HCT116 (cell line): ENCODE results near the gene WNK2. TPM values are rescaled to one million over a fixed set of nuclear protein-coding genes. Genes with fewer than 3 reads are reported as not detected.

Experiments
- ATAC-seq: fragments of 200-7000 bp; cut with Tn5 transposase; 2 replicates; pipeline ENCODE4 v1.9.1; 2020; ENCODE audit warnings: mild to moderate bottlenecking, moderate library complexity
- BruUV-seq: library from RNA; stranded (reverse); fragments of 400-500 nt; replicated peaks from 2 replicates; lab custom pipeline; 2021; lab: Mats Ljungman, UMichigan
- CTCF ChIA-PET: fragments of 300-600 bp; sonication (Branson Sonifier 250); formaldehyde crosslinking; loops from one replicate; lab custom pipeline; 2021; ENCODE audit warnings: antibody characterized with exemption; lab: Charles Lee
- POLR2A ChIA-PET: fragments of 300-600, 350-600 bp; sonication (Branson Sonifier 250); formaldehyde crosslinking; loops from one replicate; lab custom pipeline; 2021; ENCODE audit warnings: antibody characterized with exemption; lab: Charles Lee
- RAD21 ChIA-PET, 2 experiments: fragments of 300-600 bp; sonication (Branson Sonifier 250); formaldehyde crosslinking; loops; one replicate each; lab custom pipeline; 2023; ENCODE audit warnings: low total read pairs in 2 of 2; ENCODE audit not compliant: uncharacterized antibody in 2 of 2, unreplicated experiment in 2 of 2, low non-redundant PET in 1 of 2; lab: Charles Lee
- DNase-seq: peaks from one replicate; pipeline ENCODE4 v3.0.0-alpha.2; 2010; ENCODE audit warnings: low read depth, low spot score
- H2AFZ ChIP-seq: fragments of 200-600 bp; shearing (Covaris generic), sonication (generic); 2 replicates; pipeline ENCODE4 v1.6.1; 2017; ENCODE audit warnings: low read depth, mixed run types, mixed read lengths, antibody characterized with exemption, low read length; ENCODE audit not compliant: poor library complexity, severe bottlenecking
- H3K27ac ChIP-seq: 2 replicates; pipeline ENCODE4 v1.5.1; 2012; ENCODE audit warnings: low read depth, low read length
- H3K27me3 ChIP-seq: fragments of 200-600 bp; sonication (generic); 2 replicates; pipeline ENCODE4 v1.6.1; 2016; ENCODE audit warnings: mixed run types, low read length, mixed read lengths; ENCODE audit not compliant: insufficient read depth
- H3K36me3 ChIP-seq, 2 experiments: fragments of 200-500 bp in 1 of 2; fragments of 200-600 bp in 1 of 2; sonication (Bioruptor generic) in 1 of 2; sonication (generic) in 1 of 2; 2 replicates each; pipeline versions ENCODE4 v1.5.1 to v1.6.1; 2014 to 2016; ENCODE audit warnings: low read length in 2 of 2, inconsistent platforms in 1 of 2, mixed read lengths in 1 of 2, mixed run types in 1 of 2; ENCODE audit not compliant: insufficient read depth in 2 of 2, control insufficient read depth in 1 of 2
- H3K4me1 ChIP-seq, 2 experiments: fragments of 200-600 bp in 1 of 2; sonication (generic) in 1 of 2; 2 replicates each; pipeline versions ENCODE4 v1.5.1 to v1.6.1; 2012 to 2017; ENCODE audit warnings: low read length in 2 of 2, inconsistent platforms in 1 of 2, mild to moderate bottlenecking in 1 of 2, mixed read lengths in 1 of 2, mixed run types in 1 of 2, moderate library complexity in 1 of 2; ENCODE audit not compliant: insufficient read depth in 2 of 2, control insufficient read depth in 1 of 2
- H3K4me2 ChIP-seq: fragments of 200-600 bp; sonication (generic); 2 replicates; pipeline ENCODE4 v1.6.1; 2017; ENCODE audit warnings: mixed run types, low read length, mixed read lengths
- H3K4me3 ChIP-seq, 2 experiments: fragments of 200-600 bp in 1 of 2; sonication (generic) in 1 of 2; replicated peaks in 1 of 2; 2 replicates each; pipeline ENCODE4 v1.5.1; 2011 to 2016; ENCODE audit warnings: low read length in 2 of 2, control low read depth in 1 of 2, low read depth in 1 of 2, mild to moderate bottlenecking in 1 of 2, mixed read lengths in 1 of 2, mixed run types in 1 of 2
- H3K79me2 ChIP-seq: fragments of 200-600 bp; sonication (generic); 2 replicates; pipeline ENCODE4 v1.6.1; 2017; ENCODE audit warnings: mild to moderate bottlenecking, mixed run types, low read length, moderate library complexity, mixed read lengths; ENCODE audit not compliant: insufficient read depth
- H3K9ac ChIP-seq: fragments of 200-600 bp; sonication (generic); 2 replicates; pipeline ENCODE4 v1.6.1; 2016; ENCODE audit warnings: low read length, mixed read lengths
- H3K9me2 ChIP-seq: fragments of 200-600 bp; sonication (generic), shearing (Covaris generic); 2 replicates; pipeline ENCODE4 v1.6.1; 2017; ENCODE audit warnings: mixed run types, mild to moderate bottlenecking, moderate library complexity; ENCODE audit not compliant: insufficient read depth
- H3K9me3 ChIP-seq, 2 experiments: fragments of 200-500 bp in 1 of 2; fragments of 200-600 bp in 1 of 2; sonication (Bioruptor generic) in 1 of 2; sonication (generic) in 1 of 2; 2 replicates each; pipeline ENCODE4 v1.6.1; 2014 to 2017; ENCODE audit warnings: low read length in 2 of 2, mixed read lengths in 2 of 2, inconsistent platforms in 1 of 2, low read depth in 1 of 2, mild to moderate bottlenecking in 1 of 2, mixed run types in 1 of 2, moderate library complexity in 1 of 2; ENCODE audit not compliant: control insufficient read depth in 1 of 2, insufficient read depth in 1 of 2
- H4K20me1 ChIP-seq: fragments of 200-600 bp; sonication (generic), shearing (Covaris generic); 2 replicates; pipeline ENCODE4 v1.6.1; 2017; ENCODE audit warnings: mixed run types, mild to moderate bottlenecking, moderate library complexity; ENCODE audit not compliant: insufficient read depth
- CBX3 ChIP-seq: IDR thresholded peaks from 2 replicates; pipeline ENCODE4 v1.6.1; 2012; ENCODE audit warnings: low read depth
- CEBPB ChIP-seq: IDR thresholded peaks from 2 replicates; pipeline ENCODE4 v1.6.1; 2012; ENCODE audit warnings: low read depth
- EGR1 ChIP-seq: IDR thresholded peaks from 2 replicates; pipeline ENCODE4 v1.6.1; 2012; ENCODE audit warnings: low read depth
- ELF1 ChIP-seq: IDR thresholded peaks from 2 replicates; pipeline ENCODE4 v1.6.1; 2012; ENCODE audit warnings: low read depth, borderline replicate concordance
- EZH2 ChIP-seq: fragments of 200-600 bp; sonication (generic); IDR thresholded peaks from 2 replicates; pipeline ENCODE4 v1.6.1; 2017; ENCODE audit warnings: antibody characterized with exemption, mixed run types
- FOSL1 ChIP-seq: IDR thresholded peaks from 2 replicates; pipeline ENCODE4 v1.6.1; 2012; ENCODE audit warnings: low read depth
- MAX ChIP-seq: IDR thresholded peaks from 2 replicates; pipeline ENCODE4 v1.6.1; 2012
- POLR2A ChIP-seq: IDR thresholded peaks from 2 replicates; pipeline ENCODE4 v1.7.0; 2011; ENCODE audit warnings: borderline replicate concordance; ENCODE audit not compliant: insufficient read depth, insufficient read length; ENCODE audit errors: extremely low read depth
- POLR2AphosphoS5 ChIP-seq: IDR thresholded peaks from 2 replicates; pipeline ENCODE4 v1.6.1; 2011; ENCODE audit warnings: mild to moderate bottlenecking, low read depth, low read length, moderate library complexity
- RAD21 ChIP-seq: IDR thresholded peaks from 2 replicates; pipeline ENCODE4 v1.6.1; 2012; ENCODE audit warnings: low read depth, mild to moderate bottlenecking
- REST ChIP-seq: IDR thresholded peaks from 2 replicates; pipeline ENCODE4 v1.6.1; 2012; ENCODE audit warnings: low read depth
- SIN3A ChIP-seq: IDR thresholded peaks from 2 replicates; pipeline ENCODE4 v1.6.1; 2012; ENCODE audit warnings: low read depth
- SP1 ChIP-seq: IDR thresholded peaks from 2 replicates; pipeline ENCODE4 v1.6.1; 2012; ENCODE audit warnings: low read depth
- SRF ChIP-seq: IDR thresholded peaks from 2 replicates; pipeline ENCODE4 v1.6.1; 2012; ENCODE audit warnings: low read depth
- TCF7L2 ChIP-seq: IDR thresholded peaks from 2 replicates; pipeline ENCODE4 v1.7.0; 2011; ENCODE audit warnings: borderline replicate concordance, inconsistent platforms; ENCODE audit not compliant: insufficient read depth, insufficient read length; ENCODE audit errors: extremely low read depth
- YY1 ChIP-seq: IDR thresholded peaks from 2 replicates; pipeline ENCODE4 v1.6.1; 2011; ENCODE audit warnings: low read length, low read depth, moderate library complexity, mild to moderate bottlenecking; ENCODE audit not compliant: insufficient replicate concordance; ENCODE audit errors: extremely low read depth
- ZFX ChIP-seq: fragments of 450-650 bp; IDR thresholded peaks from 2 replicates; pipeline ENCODE4 v1.6.1; 2017
- intact Hi-C: fragments of 100-400 bp; cut with micrococcal nuclease; formaldehyde crosslinking; loops from 2 replicates; pipeline ENCODE4 v1.10.0; 2022
- total RNA-seq: library from RNA; stranded (reverse); gene quantifications from one replicate; pipeline ENCODE4 v1.2.1, GENCODE V29; 2021; ENCODE audit not compliant: unreplicated experiment

WNK2 gene
- total RNA-seq, 1 experiment from 2014 or later, result 24.4 TPM

- no peak overlapping the region for H2AFZ ChIP-seq
- intact Hi-C loops, result no loop called here
- no peak overlapping the region for H3K4me3 ChIP-seq
- no peaks in the 10 kb centered on the region for H3K79me2 ChIP-seq
- H3K36me3 ChIP-seq, result no peaks in the 10 kb centered on the region
- no peak overlapping the region for H3K4me2 ChIP-seq
- H3K4me1 ChIP-seq, result peaks cover 7 to 10% of the 10 kb centered on the region in 2 experiments
- ATAC-seq (no peak), DNase-seq (no peak)
- no TSS peak for BruUV-seq
- RAD21 ChIA-PET, result interaction anchor here in 1 of 2 experiments (1.0 kb wide), 1 partner anchor 11 kb away, joined by 3 read pairs; no protein-coding TSS in a partner anchor
- no peak for TF ChIP-seq ELF1
- no peak for TF ChIP-seq CEBPB
- no peak for TF ChIP-seq MAX
- no peak for TF ChIP-seq POLR2A
- TF ChIP-seq YY1, result no peak
- no peak for TF ChIP-seq TCF7L2
- TF ChIP-seq FOSL1, result no peak
- TF ChIP-seq ZFX, result no peak
- TF ChIP-seq EZH2, result no peak
- no peak for TF ChIP-seq SIN3A
- TF ChIP-seq CBX3, result no peak
- no peak overlapping the region for H3K9ac ChIP-seq
- no peaks in the 10 kb centered on the region for H3K9me3 ChIP-seq
- no peaks in the 10 kb centered on the region for H4K20me1 ChIP-seq
- no peak overlapping the region for H3K27ac ChIP-seq
- no peaks in the 10 kb centered on the region for H3K9me2 ChIP-seq
- CTCF ChIA-PET, result no interaction called here
- POLR2A ChIA-PET, result no interaction called here
- no peaks in the 10 kb centered on the region for H3K27me3 ChIP-seq
Observed at GRCh38 chr9:93315118-93315517, 131.2 kb downstream of the WNK2 start.

GRCh38 chr9:93315960-93316359 lies 132.0 kb downstream of the WNK2 start:
- TF ChIP-seq SP1 (no peak), RAD21 (no peak), EGR1 (no peak), SIN3A (no peak), POLR2AphosphoS5 (no peak), CEBPB (no peak), SRF (no peak), REST (no peak)
- no peak for ATAC-seq

More at GRCh38 chr9:93315960-93316359, 132.0 kb downstream of the WNK2 start:
- RAD21 ChIA-PET, result interaction anchor here in 1 of 2 experiments (1.0 kb wide), 1 partner anchor 11 kb away, joined by 3 read pairs; no protein-coding TSS in a partner anchor
- Histone ChIP-seq H3K9ac (no peak overlapping the region), H3K27me3 (no peaks in the 10 kb centered on the region), H4K20me1 (no peaks in the 10 kb centered on the region), H3K4me3 (no peak overlapping the region), H3K4me1 (peaks cover 7 to 10% of the 10 kb centered on the region in 2 experiments), H3K79me2 (no peaks in the 10 kb centered on the region), H3K27ac (no peak overlapping the region), H3K4me2 (no peak overlapping the region), H2AFZ (no peak overlapping the region), H3K9me2 (no peaks in the 10 kb centered on the region), H3K9me3 (no peaks in the 10 kb centered on the region), H3K36me3 (no peaks in the 10 kb centered on the region)
- POLR2A ChIA-PET, result no interaction called here
- no TSS peak for BruUV-seq
- DNase-seq, result no peak
- intact Hi-C loops, result no loop called here
- CTCF ChIA-PET, result no interaction called here
